ENCODE measurements around the gene ZDHHC11.

Gene ZDHHC11, protein sequence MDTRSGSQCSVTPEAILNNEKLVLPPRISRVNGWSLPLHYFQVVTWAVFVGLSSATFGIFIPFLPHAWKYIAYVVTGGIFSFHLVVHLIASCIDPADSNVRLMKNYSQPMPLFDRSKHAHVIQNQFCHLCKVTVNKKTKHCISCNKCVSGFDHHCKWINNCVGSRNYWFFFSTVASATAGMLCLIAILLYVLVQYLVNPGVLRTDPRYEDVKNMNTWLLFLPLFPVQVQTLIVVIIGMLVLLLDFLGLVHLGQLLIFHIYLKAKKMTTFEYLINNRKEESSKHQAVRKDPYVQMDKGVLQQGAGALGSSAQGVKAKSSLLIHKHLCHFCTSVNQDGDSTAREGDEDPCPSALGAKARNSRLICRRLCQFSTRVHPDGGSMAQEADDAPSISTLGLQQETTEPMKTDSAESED

DNA sequence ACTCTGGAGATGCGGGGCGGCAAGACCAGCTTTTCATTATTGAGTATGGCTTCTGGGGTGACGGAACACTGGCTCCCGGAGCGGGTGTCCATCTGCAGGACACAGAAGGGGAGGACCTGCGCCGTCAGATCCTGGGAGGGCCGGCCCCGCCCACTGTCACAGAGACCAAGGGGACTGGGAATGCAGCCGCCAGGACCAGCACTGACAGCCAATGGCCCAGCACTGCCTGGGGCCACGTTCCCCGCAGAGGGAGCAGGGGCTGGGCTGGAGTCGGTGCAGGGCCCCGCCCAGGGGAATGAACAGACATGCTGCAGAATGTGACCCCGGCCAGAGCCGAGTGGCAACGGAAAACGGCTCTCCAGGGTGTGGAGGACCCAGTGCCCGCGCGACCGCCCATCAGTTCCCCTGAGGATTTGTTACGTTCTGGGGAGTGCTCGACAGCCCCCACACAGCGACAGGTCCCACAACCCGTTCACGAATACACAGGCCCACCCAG lies at the start of gene ZDHHC11:
Gene ZDHHC11 (minus strand): TSS at position 476 of the 496 bp plus-strand sequence. CDS start 384 bp downstream, at position 92.
- H3K27me3 Mint-ChIP-seq = peaks cover 7 to 11% of the 10 kb centered on the region in 2 donors
- H3K36me3 Mint-ChIP-seq = peaks cover 3 to 4% of the 10 kb centered on the region in 2 donors
- peak within 1 kb of the TSS; percentile 47 for H3K27ac Mint-ChIP-seq
- H3K4me1 Mint-ChIP-seq = peaks cover 6 to 7% of the 10 kb centered on the region in 2 donors
- no peak within 1 kb of the TSS for H3K4me3 Mint-ChIP-seq
- DNase-seq (no peak), ATAC-seq (replicated peaks) (no peak)
- H3K9me3 Mint-ChIP-seq = peaks cover 0 to 7% of the 10 kb centered on the region in 2 donors

DNA sequence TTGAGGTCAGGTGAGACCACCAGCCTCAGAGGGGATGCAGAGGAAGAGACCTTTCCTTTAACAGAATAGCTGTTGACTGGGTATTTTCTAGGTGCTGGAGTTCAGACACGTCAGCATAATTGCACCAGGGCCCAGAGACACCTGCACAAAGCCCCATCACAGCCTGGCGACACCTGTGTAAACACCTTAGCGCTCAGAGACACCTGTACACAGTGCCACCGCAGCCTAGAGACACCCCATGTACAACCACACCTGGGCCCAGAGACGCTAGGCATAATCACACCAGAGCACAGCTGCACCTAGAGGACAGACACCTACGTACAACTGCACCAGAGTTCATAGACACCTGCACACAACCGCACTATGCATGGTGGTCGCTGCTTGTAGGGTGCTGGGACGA lies 42.9 kb upstream of the ZDHHC11 start:
- Mint-ChIP-seq H3K4me3 (peak overlapping the region; percentile 74 to 90), H3K27me3 (no peaks in the 10 kb centered on the region), H3K4me1 (peaks cover 14 to 21% of the 10 kb centered on the region in 2 donors), H3K9me3 (no peaks in the 10 kb centered on the region), H3K36me3 (peaks cover 18 to 31% of the 10 kb centered on the region in 2 donors), H3K27ac (no peak overlapping the region)
- DNase-seq = no peak
- ATAC-seq (replicated peaks) = no peak

DNA sequence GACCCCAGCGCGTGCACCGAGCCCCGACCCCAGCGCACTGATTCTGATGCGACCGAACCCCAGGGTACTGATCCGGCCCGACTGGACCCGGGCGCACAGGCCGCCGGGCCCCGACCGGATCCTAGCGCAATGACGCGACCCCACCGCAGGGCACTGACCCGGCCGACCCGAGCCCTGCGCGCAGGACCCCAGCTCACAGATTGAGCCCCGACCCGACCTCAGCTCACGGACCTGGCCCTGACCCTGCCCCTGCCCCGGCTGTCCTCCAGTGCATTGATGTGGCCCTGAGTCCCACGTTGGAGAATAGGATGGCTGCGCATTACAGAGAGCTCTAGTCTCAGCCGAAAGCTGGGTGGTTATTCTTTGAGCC lies 42.3 kb upstream of the ZDHHC11 start:
- H3K4me1 Mint-ChIP-seq = peaks cover 14 to 21% of the 10 kb centered on the region in 2 donors
- no peak for DNase-seq
- peak overlapping the region; percentile 74 to 90 for H3K4me3 Mint-ChIP-seq
- peak; percentile 7 to 12 for ATAC-seq (replicated peaks)
- peaks cover 21 to 34% of the 10 kb centered on the region in 2 donors for H3K36me3 Mint-ChIP-seq
- H3K27ac Mint-ChIP-seq = peak overlapping the region; percentile 20
- H3K9me3 Mint-ChIP-seq = no peaks in the 10 kb centered on the region
- no peaks in the 10 kb centered on the region for H3K27me3 Mint-ChIP-seq

DNA sequence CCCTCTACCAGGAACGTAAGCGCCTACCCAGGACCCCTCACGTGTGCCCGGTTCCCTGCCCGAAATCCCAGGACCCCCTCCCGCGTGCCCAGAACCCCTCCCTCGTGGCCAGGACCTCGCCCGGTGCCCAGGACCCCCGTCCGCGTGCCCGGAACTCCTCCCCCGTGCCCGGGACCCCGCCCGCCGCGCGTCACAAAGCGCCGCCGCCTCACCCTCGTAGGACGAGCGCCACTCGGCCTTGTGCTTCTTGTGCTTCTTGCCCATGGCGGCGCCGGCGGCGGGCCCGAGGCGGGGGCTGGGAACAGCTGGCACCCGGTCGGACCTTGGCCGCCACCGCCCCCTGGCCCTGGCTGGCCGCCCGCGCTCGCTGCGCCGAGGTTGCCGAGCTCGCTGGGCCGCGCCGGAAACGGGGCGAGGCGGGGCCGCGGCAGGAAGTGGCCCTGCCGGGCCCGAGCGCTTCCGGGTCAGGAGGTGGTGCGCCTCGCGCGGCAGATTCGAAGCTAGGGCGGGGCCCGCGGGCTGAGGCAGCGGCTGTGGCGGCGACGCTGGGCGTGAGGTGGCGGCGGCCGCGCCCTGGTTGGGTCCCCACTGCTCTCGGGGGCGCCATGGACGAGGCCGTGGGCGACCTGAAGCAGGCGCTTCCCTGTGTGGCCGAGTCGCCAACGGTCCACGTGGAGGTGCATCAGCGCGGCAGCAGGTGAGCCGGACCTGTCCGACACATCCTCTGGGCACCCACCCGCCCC lies 41.8 kb upstream of the ZDHHC11 start, which contains the start of the genes BRD9 and TRIP13:
Gene BRD9 (minus strand): TSS at position 408 of the 743 bp plus-strand sequence. CDS start 144 bp downstream, at position 264.
Gene TRIP13 (plus strand): TSS at position 491 of the 743 bp plus-strand sequence. CDS start 115 bp downstream, at position 606.
- peak; percentile 98 to 99 for ATAC-seq (replicated peaks)
- H3K27ac Mint-ChIP-seq = peak within 1 kb of the TSS; percentile 91
- peaks cover 14 to 21% of the 10 kb centered on the region in 2 donors for H3K4me1 Mint-ChIP-seq
- peak; percentile 76 for DNase-seq
- H3K27me3 Mint-ChIP-seq = no peaks in the 10 kb centered on the region
- peaks cover 21 to 38% of the 10 kb centered on the region in 2 donors for H3K36me3 Mint-ChIP-seq
- no peaks in the 10 kb centered on the region for H3K9me3 Mint-ChIP-seq
- peak within 1 kb of the TSS; percentile 86 to 90 for H3K4me3 Mint-ChIP-seq

DNA sequence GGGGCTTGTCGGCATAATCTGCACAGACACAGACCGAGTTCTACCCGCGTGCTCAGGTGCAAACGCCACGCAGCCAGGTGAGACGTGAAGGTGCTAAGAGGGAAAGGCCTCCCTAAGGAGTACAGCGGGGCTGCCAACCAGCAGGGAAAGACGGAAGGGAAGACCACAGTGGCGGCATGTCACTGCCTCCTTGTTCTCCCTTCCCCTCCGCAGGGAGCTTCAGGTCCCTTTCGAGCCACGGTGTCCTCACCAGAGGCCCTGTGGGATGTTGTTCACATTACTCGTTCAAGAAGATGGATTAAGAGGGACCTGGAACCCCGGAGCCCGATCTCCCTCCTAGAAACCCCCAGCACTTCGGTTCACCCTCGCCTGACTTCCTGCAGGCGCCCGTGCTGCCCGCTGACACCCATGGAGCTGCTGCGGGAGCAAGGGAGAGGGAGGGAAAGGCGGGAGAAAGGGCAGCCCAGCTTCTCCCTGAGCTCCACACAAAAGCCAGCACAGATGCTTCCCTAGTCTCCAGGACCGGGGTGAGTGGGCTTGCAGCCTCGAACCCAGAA lies 41.1 kb upstream of the ZDHHC11 start:
- ATAC-seq (replicated peaks) (peak; percentile 19 to 26), DNase-seq (no peak)
- Mint-ChIP-seq H3K4me1 (peaks cover 14 to 21% of the 10 kb centered on the region in 2 donors), H3K27ac (peak overlapping the region; percentile 91), H3K27me3 (no peaks in the 10 kb centered on the region), H3K36me3 (peaks cover 21 to 44% of the 10 kb centered on the region in 2 donors), H3K4me3 (peak overlapping the region; percentile 86 to 90), H3K9me3 (no peaks in the 10 kb centered on the region)

DNA sequence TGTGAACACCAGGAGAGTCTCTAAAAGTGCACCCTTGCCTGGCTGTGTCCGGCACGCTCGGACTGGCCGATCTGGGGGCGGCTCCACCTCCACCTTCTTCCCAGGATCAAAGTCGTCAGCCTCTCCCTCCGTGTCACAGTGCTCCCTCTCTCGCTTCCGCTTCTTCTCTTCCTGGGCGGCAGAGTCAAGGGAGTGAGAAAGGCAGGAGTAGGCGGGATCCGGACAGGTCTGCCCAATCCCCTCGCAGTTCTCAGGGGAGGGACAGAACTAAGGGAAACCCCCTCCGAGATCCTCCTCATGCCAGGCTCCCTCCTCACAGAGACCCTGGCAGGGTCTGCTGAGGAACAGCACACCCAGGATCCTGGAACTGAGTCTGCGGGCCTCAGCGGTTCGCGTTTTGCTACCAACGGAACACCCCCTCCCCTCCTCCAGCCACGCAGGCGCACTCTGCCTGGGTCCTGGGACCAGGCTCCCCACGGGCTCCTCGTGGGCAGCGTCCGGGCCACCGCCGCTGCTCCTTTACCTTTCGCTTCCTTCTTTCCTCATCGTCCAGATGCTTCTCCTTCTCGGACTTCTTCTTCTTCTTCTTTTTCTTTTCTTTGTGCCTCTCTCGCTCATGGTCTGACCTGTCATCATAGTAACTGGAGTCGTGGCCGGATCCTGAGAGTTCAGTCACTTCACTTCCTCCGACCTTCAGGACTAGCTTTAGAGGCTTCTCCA lies 40.5 kb upstream of the ZDHHC11 start:
- no peaks in the 10 kb centered on the region for H3K27me3 Mint-ChIP-seq
- H3K27ac Mint-ChIP-seq = peak overlapping the region; percentile 91
- H3K4me1 Mint-ChIP-seq = peaks cover 14 to 21% of the 10 kb centered on the region in 2 donors
- no peaks in the 10 kb centered on the region for H3K9me3 Mint-ChIP-seq
- ATAC-seq (replicated peaks) (no peak), DNase-seq (no peak)
- peak overlapping the region; percentile 86 to 90 for H3K4me3 Mint-ChIP-seq
- H3K36me3 Mint-ChIP-seq = peaks cover 16 to 46% of the 10 kb centered on the region in 2 donors

DNA sequence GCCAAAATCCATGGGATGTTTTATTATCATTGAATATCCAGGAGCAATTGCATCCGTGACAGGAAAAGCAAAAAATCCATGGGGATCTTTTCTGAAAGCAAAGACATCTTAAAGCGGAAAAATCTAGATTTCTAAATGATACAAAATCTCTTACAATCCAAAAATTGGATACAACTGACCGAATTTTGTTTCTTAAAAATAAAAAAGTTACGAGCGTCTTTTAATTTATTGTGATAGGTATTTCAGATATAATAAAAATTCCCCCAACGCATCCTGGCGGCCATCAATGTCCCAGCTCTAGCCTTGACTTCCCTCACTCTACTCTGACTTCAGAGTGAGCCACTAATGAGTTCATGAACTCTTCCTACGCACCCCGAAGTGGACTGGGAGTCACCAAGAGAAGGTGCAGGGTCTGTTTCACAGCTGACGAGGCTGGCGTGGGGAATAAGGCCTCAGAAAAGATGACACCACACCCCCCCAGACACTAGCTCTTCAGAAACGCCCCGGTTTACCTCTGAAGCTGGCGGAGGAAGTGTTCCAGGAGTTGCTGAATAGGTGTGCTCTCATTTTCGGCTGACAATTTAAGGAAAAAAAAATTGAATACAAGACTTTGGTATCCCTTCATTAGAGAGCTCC lies 38.4 kb upstream of the ZDHHC11 start:
- Mint-ChIP-seq H3K36me3 (peaks cover 24 to 52% of the 10 kb centered on the region in 2 donors), H3K4me3 (no peak overlapping the region), H3K27ac (no peak overlapping the region), H3K9me3 (no peaks in the 10 kb centered on the region), H3K4me1 (peaks cover 14 to 27% of the 10 kb centered on the region in 2 donors), H3K27me3 (no peaks in the 10 kb centered on the region)
- DNase-seq (no peak), ATAC-seq (replicated peaks) (no peak)

DNA sequence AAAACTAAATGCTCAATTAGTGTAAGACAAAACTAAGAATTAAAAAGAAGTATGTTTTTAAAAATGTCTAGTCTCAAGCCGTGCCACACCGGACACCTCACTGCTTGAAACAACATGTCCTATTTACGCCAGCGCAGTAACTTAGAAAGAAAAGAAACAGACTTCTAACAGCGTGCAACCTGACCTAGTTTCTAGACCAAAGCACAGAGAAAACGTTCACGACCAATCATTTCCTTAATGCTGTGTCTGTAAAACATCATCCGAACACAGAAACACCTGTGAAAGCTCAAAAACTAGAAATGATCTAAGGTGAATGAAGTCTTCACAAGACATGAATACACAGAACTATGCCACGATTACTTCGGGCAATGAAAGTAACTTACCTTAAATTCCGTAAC lies 37.9 kb upstream of the ZDHHC11 start:
- peaks cover 28 to 54% of the 10 kb centered on the region in 2 donors for H3K36me3 Mint-ChIP-seq
- no peaks in the 10 kb centered on the region for H3K27me3 Mint-ChIP-seq

DNA sequence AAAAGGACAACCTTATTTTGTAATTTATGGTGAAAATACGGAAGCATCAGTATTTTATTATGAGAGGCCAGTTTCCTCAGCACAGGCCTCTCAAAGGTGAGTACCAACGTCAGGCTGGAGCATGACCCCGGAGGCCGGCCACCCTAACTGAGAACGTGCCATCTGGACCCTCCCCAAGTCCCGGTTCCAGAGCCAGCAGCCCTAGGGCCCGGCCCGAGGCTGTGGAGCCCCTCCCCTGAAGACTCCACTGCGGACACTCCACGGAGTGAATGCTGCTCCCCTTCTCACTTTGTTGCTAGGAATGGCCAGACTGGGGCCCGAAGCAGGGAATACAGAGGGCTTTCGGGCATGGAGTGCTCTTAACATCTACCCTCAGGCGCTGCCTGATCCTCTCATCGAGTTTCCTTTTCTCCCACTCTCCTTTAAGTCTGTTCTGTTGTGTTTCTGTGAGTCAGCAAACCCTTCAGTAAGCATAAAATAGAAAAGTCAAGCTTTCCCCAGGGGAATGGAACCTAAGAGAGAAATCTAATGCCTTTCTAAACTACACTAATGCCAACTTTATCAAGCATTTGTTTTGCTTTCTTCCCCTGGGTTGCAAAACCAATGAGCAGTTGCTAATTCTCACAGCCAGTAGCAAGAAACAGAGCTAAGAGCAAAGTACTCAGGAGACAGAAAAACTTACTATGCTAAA lies 37.3 kb upstream of the ZDHHC11 start:
- Mint-ChIP-seq H3K9me3 (no peaks in the 10 kb centered on the region), H3K36me3 (peaks cover 33 to 59% of the 10 kb centered on the region in 2 donors), H3K27me3 (no peaks in the 10 kb centered on the region), H3K4me3 (no peak overlapping the region), H3K4me1 (peaks cover 9 to 20% of the 10 kb centered on the region in 2 donors), H3K27ac (no peak overlapping the region)
- ATAC-seq (replicated peaks) (no peak), DNase-seq (no peak)

More for the DNA sequence above, 37.9 kb upstream of the ZDHHC11 start:
- Mint-ChIP-seq H3K9me3 (no peaks in the 10 kb centered on the region), H3K27ac (no peak overlapping the region), H3K4me3 (no peak overlapping the region), H3K4me1 (peaks cover 11 to 23% of the 10 kb centered on the region in 2 donors)
- ATAC-seq (replicated peaks) = no peak
- no peak for DNase-seq

DNA sequence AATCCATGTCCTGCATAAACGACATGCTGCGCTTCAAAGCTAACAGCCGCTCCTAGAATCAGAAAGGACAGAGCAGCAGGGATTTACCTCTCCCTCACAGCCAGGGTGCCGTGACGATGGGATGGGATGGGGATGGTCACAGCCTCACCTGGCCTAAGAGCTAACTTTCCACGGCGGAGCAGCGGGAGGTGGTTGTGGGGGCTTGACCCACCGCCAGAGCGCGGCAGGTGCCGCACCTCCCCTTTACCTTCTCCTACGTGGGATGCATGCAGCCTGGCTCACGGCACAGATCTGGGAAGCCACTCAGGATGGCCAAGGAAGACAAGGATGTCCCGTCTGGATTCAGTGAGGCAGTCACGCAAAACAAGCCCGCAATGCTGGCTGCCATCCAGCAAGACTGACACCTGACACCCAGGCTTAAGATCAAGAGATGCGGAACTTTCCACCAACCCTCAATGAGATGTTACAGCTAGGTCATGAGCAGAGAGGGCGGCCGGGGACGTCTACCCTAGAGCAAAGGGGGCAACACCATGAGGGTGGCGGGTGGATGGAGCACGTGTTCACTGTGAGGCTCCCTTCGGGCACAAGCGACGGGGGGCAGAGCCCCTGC lies 36.0 kb upstream of the ZDHHC11 start:
- DNase-seq (no peak), ATAC-seq (replicated peaks) (no peak)
- Mint-ChIP-seq H3K36me3 (peaks cover 46 to 72% of the 10 kb centered on the region in 2 donors), H3K27me3 (no peaks in the 10 kb centered on the region), H3K4me3 (no peak overlapping the region), H3K9me3 (peaks cover 10 to 11% of the 10 kb centered on the region in 2 donors), H3K4me1 (peaks cover 21 to 30% of the 10 kb centered on the region in 2 donors), H3K27ac (no peak overlapping the region)

DNA sequence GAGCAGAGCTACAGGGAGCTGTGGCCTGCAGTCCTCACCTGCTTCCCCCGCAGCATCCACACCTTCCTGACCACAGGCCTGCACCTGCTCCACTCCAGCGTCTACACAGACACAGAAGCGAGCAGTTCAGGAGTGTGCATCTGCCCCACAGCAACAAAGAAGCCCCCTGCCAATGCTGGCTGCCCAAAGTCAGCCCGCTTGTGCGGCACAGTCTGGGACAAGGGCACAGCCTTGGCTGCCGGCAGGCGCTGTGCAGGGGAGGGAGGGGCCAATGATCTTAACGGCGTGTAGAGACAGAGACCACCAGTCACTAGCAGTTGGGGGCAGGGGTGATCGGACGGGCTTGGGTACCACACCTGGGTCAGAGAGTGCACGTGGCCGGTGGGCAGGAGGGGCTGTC lies 35.2 kb upstream of the ZDHHC11 start:
- H3K36me3 Mint-ChIP-seq = peaks cover 50 to 72% of the 10 kb centered on the region in 2 donors
- DNase-seq = no peak
- H3K27ac Mint-ChIP-seq = no peak overlapping the region
- peaks cover 10 to 11% of the 10 kb centered on the region in 2 donors for H3K9me3 Mint-ChIP-seq
- H3K4me1 Mint-ChIP-seq = peaks cover 17 to 30% of the 10 kb centered on the region in 2 donors
- H3K27me3 Mint-ChIP-seq = no peaks in the 10 kb centered on the region
- no peak overlapping the region for H3K4me3 Mint-ChIP-seq
- no peak for ATAC-seq (replicated peaks)

DNA sequence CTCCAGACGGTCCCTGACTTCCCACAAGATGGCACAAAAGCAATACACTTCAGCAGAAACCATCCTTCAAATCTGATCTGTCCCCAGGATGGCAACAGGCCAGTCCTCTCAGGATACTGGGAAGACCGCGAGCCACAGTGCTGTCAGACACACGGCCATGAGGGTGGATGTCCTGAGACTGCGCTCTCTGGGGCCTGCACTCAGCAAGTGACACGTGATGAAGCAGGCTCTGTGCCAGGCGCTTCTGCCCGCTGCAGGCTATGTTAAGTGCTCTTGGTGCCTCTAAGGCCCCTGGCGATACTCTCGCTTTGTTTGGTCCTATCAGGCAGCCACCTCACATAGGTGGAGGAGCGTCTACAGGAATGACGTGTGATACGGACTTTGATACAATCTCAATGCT lies 34.7 kb upstream of the ZDHHC11 start:
- Mint-ChIP-seq H3K4me3 (no peak overlapping the region), H3K4me1 (peaks cover 15 to 33% of the 10 kb centered on the region in 2 donors), H3K27me3 (no peaks in the 10 kb centered on the region), H3K27ac (no peak overlapping the region), H3K36me3 (peaks cover 55 to 74% of the 10 kb centered on the region in 2 donors), H3K9me3 (peaks cover 10 to 11% of the 10 kb centered on the region in 2 donors)
- DNase-seq (no peak), ATAC-seq (replicated peaks) (no peak)

All from stimulated activated naive B cell treated with anti-CD40 and anti-IgM and Interleukin-4, amounts not matched to agents 10 μg/mL and 1 μg/mL and 100 μg/mL, for 72 hours (primary cell).